Posterior vena cava (tissue), 2 donors: Measurements from ENCODE around the gene PCGF1. TPM values are rescaled to one million over a fixed set of nuclear protein-coding genes. Genes with fewer than 3 reads are reported as not detected.

Experiments used
- DNase-seq: peaks from one replicate; pipeline ENCODE4 v3.0.0-alpha.2; 2020; ENCODE audit warnings: low spot score
- intact Hi-C, 2 donors: fragments of 100-400 bp; cut with DNase I; formaldehyde crosslinking; loops; one replicate each; pipeline versions ENCODE4 v1.14.1 to v1.14.2; 2022 to 2023
- total RNA-seq, 2 donors: library from RNA; stranded (reverse); fragmentation: NEBNext Ultra II Directional; extraction: Animal tissue kit (Norgen Biotek cat#: 25700); gene quantifications; one replicate each; pipeline ENCODE4 v1.2.1, GENCODE V29; 2021
- donor health status: DM: yes; HTN: yes; CAD: no.
- donor health status: DM: yes; HTN: yes; CAD: no.

The PCGF1 gene
- total RNA-seq, 2 donors from 2014 or later = 21.6 to 23.6 TPM

GRCh38 chr2:74524005-74524404 lies 16.5 kb upstream of the PCGF1 start:
- intact Hi-C loops = no loop called here
- DNase-seq = no peak

GRCh38 chr2:74522516-74522915 lies 15.0 kb upstream of the PCGF1 start:
- DNase-seq = no peak
- intact Hi-C loops = no loop called here

GRCh38 chr2:74516650-74517049 lies 9.2 kb upstream of the PCGF1 start:
- DNase-seq = no peak
- intact Hi-C loops = no loop called here

- intact Hi-C loops = no loop called here
- DNase-seq = peak; percentile 90
Measured at GRCh38 chr2:74515981-74516633, 8.6 kb upstream of the PCGF1 start.

- intact Hi-C loops = no loop called here
- peak; percentile 73 for DNase-seq
Measured at GRCh38 chr2:74515271-74515980, 7.9 kb upstream of the PCGF1 start.

GRCh38 chr2:74514368-74515270 lies 7.1 kb upstream of the PCGF1 start, which contains the start of gene TLX2:
TLX2 (plus strand) TSS chr2:74514450; CDS start chr2:74514807, 357 bp downstream.
- peak; percentile 78 for DNase-seq
- intact Hi-C loops = no loop called here

- DNase-seq = peak; percentile 81
- intact Hi-C loops = no loop called here
Measured at GRCh38 chr2:74513605-74514367, 6.3 kb upstream of the PCGF1 start.

GRCh38 chr2:74512744-74513604 lies 5.5 kb upstream of the PCGF1 start:
- DNase-seq = no peak
- intact Hi-C loops = no loop called here

- intact Hi-C loops = no loop called here
- peak; percentile 37 for DNase-seq
Measured at GRCh38 chr2:74511104-74511989, 3.9 kb upstream of the PCGF1 start.

- intact Hi-C loops = no loop called here
- peak; percentile 12 for DNase-seq
Measured at GRCh38 chr2:74510272-74510671, 2.8 kb upstream of the PCGF1 start.

- DNase-seq = peak; percentile 83
- intact Hi-C loops = no loop called here
Measured at GRCh38 chr2:74507926-74508520, 528 bp upstream of the PCGF1 start.

GRCh38 chr2:74505448-74506246 lies 1.8 kb downstream of the PCGF1 start:
- no peak for DNase-seq
- intact Hi-C loops = no loop called here

GRCh38 chr2:74504591-74504990 lies 2.9 kb downstream of the PCGF1 start:
- intact Hi-C loops = no loop called here
- peak; percentile 64 for DNase-seq

- intact Hi-C loops = no loop called here
- peak; percentile 82 for DNase-seq
Measured at GRCh38 chr2:74503506-74504475, 3.7 kb downstream of the PCGF1 start.
